Smooth muscle cell (in vitro differentiated cells): ENCODE data around the gene ACOX1. TPM values are rescaled to one million over a fixed set of nuclear protein-coding genes. Genes with fewer than 3 reads are reported as not detected.

Experiments
- DNase-seq: peaks from one replicate; lab custom pipeline; 2025; ENCODE audit not compliant: unreplicated experiment; lab: John Stamatoyannopoulos, UW
- H2AFZ ChIP-seq: fragments of 200-600 bp; sonication (generic); 2 replicates; pipeline ENCODE4 v1.6.0; 2016; ENCODE audit warnings: antibody characterized with exemption, low read depth, mild to moderate bottlenecking
- H3F3A ChIP-seq: fragments of 200-600 bp; sonication (generic); 2 replicates; pipeline ENCODE4 v1.6.0; 2017; ENCODE audit warnings: antibody characterized with exemption, low read depth
- H3K27ac ChIP-seq: fragments of 200-600 bp; sonication (generic); 2 replicates; pipeline ENCODE4 v1.5.1; 2016; ENCODE audit warnings: low read depth, mild to moderate bottlenecking
- H3K27me3 ChIP-seq: fragments of 200-600 bp; sonication (generic); 2 replicates; pipeline ENCODE4 v1.6.1; 2016; ENCODE audit warnings: low read depth, mild to moderate bottlenecking
- H3K36me3 ChIP-seq: fragments of 200-600 bp; sonication (generic); 2 replicates; pipeline ENCODE4 v1.5.1; 2016; ENCODE audit warnings: low read depth
- H3K4me1 ChIP-seq: fragments of 200-600 bp; sonication (generic); 2 replicates; pipeline ENCODE4 v1.5.1; 2016; ENCODE audit warnings: low read depth
- H3K4me2 ChIP-seq: fragments of 200-600 bp; sonication (generic); 2 replicates; pipeline ENCODE4 v1.6.0; 2016; ENCODE audit warnings: mild to moderate bottlenecking
- H3K4me3 ChIP-seq: fragments of 200-600 bp; sonication (generic); 2 replicates; pipeline ENCODE4 v1.5.1; 2016; ENCODE audit warnings: mild to moderate bottlenecking
- H3K79me2 ChIP-seq: fragments of 200-600 bp; sonication (generic); 2 replicates; pipeline ENCODE4 v1.6.0; 2016; ENCODE audit warnings: low read depth, mild to moderate bottlenecking
- H3K9ac ChIP-seq: fragments of 200-600 bp; sonication (generic); 2 replicates; pipeline ENCODE4 v1.6.0; 2016; ENCODE audit warnings: low read depth
- H3K9me3 ChIP-seq: fragments of 200-600 bp; sonication (generic); replicated peaks from 2 replicates; pipeline ENCODE4 v1.5.1; 2016; ENCODE audit warnings: low read depth
- H4K20me1 ChIP-seq: fragments of 200-600 bp; sonication (generic); 2 replicates; pipeline ENCODE4 v1.6.0; 2016; ENCODE audit warnings: low read depth
- WGBS: methylation state at CpG from one replicate; pipeline ENCODE4 v1.1.7; 2016; ENCODE audit warnings: low lambda C conversion rate; 5-methylcytosine and 5-hydroxymethylcytosine counted together
- polyA plus RNA-seq: library from polyadenylated mRNA; unstranded; fragments of >200 nt; fragmentation: Nextera tagmentation; extraction: Ambion mirVana; gene quantifications from 2 replicates; pipeline ENCODE4 v1.2.1, GENCODE V29; 2016
- total RNA-seq: library from RNA; depleted of rRNA; stranded (reverse); fragments of >200 nt; gene quantifications from 2 replicates; pipeline ENCODE4 v1.2.3, GENCODE V29; 2014
- TF ChIP-seq, protein P1 (sequence below): fragments of 200-600 bp; sonication (generic); IDR thresholded peaks from 2 replicates; pipeline ENCODE4 v1.5.1; 2017; ENCODE audit warnings: borderline replicate concordance, mild to moderate bottlenecking, antibody characterized with exemption; ENCODE audit not compliant: insufficient read depth, poor library complexity, severe bottlenecking

The ACOX1 gene
- total and polyA plus RNA-seq, 2 experiments from 2014 or later: 25.9 to 35.3 TPM

DNA sequence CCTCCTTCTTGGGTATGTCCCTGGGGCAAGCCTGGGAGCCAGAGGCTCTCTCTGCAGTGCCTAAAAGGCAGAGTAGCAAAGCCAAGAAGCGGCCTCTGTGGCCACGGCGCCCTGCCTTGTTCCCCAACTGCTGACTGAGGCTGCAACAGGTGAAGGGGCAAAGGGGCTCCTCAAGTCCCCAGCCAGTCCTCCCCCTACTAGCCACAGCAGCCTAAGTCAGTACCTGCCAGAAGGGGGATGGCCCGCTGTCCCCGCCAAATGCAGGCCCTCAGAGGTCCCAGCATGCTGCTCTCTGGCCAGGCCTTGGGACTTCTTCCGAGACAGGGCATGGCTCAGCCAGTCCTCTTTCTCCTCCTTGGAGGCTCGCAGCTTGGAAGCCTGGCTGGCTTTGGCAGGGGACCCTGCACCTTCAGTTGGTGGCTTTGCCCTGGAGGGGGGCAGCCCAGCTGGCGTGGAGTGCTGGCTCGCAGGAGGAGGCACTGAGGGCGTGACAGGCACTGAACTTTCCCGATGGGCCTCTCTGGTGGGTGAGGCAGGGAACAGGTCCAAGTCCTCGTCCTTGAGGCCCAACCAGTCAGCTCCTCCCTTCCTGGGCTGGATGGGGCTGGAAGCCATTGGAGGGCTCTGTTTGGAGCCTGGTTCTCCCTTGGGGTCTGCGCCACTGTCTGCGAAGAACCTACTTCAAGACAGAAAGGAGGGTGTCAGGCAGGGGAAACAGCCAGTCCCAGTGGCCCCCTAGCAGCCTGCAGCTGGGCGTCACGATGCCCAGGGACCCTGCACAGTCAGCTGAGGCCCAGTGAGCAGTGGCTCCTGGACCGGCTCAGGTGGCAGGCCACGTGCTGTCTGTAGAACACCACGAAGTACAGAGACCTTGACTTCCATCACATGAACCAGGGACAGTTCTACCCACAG, 55.7 kb downstream of the ACOX1 start:
- H2AFZ ChIP-seq: no peak overlapping the region
- WGBS: 97% methylated on average over 19 of the region's 19 CpGs
- H3K9me3 ChIP-seq: no peaks in the 10 kb centered on the region
- H3K4me2 ChIP-seq: no peak overlapping the region
- no peak overlapping the region for H3K27ac ChIP-seq
- TF ChIP-seq, protein P1, sequence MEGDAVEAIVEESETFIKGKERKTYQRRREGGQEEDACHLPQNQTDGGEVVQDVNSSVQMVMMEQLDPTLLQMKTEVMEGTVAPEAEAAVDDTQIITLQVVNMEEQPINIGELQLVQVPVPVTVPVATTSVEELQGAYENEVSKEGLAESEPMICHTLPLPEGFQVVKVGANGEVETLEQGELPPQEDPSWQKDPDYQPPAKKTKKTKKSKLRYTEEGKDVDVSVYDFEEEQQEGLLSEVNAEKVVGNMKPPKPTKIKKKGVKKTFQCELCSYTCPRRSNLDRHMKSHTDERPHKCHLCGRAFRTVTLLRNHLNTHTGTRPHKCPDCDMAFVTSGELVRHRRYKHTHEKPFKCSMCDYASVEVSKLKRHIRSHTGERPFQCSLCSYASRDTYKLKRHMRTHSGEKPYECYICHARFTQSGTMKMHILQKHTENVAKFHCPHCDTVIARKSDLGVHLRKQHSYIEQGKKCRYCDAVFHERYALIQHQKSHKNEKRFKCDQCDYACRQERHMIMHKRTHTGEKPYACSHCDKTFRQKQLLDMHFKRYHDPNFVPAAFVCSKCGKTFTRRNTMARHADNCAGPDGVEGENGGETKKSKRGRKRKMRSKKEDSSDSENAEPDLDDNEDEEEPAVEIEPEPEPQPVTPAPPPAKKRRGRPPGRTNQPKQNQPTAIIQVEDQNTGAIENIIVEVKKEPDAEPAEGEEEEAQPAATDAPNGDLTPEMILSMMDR: no peak
- H3K27me3 ChIP-seq: no peaks in the 10 kb centered on the region
- H4K20me1 ChIP-seq: no peaks in the 10 kb centered on the region
- no peak for DNase-seq
- H3K4me3 ChIP-seq: no peak overlapping the region
- no peaks in the 10 kb centered on the region for H3K4me1 ChIP-seq
- H3K36me3 ChIP-seq: no peaks in the 10 kb centered on the region
- no peaks in the 10 kb centered on the region for H3F3A ChIP-seq
- H3K9ac ChIP-seq: no peak overlapping the region
- H3K79me2 ChIP-seq: no peaks in the 10 kb centered on the region

GRCh38 chr17:75922173-75922961, 56.6 kb downstream of the ACOX1 start:
- no peaks in the 10 kb centered on the region for H3K4me1 ChIP-seq
- H2AFZ ChIP-seq: no peak overlapping the region
- no peaks in the 10 kb centered on the region for H3K9me3 ChIP-seq
- H3F3A ChIP-seq: no peaks in the 10 kb centered on the region
- no peak overlapping the region for H3K4me2 ChIP-seq
- no peak for DNase-seq
- TF ChIP-seq, protein P1: no peak
- no peak overlapping the region for H3K4me3 ChIP-seq
- H3K27me3 ChIP-seq: no peaks in the 10 kb centered on the region
- no peak overlapping the region for H3K9ac ChIP-seq
- no peak overlapping the region for H3K27ac ChIP-seq
- WGBS: 94% methylated on average over 18 of the region's 18 CpGs
- H4K20me1 ChIP-seq: no peaks in the 10 kb centered on the region
- no peaks in the 10 kb centered on the region for H3K36me3 ChIP-seq
- H3K79me2 ChIP-seq: no peaks in the 10 kb centered on the region

DNA sequence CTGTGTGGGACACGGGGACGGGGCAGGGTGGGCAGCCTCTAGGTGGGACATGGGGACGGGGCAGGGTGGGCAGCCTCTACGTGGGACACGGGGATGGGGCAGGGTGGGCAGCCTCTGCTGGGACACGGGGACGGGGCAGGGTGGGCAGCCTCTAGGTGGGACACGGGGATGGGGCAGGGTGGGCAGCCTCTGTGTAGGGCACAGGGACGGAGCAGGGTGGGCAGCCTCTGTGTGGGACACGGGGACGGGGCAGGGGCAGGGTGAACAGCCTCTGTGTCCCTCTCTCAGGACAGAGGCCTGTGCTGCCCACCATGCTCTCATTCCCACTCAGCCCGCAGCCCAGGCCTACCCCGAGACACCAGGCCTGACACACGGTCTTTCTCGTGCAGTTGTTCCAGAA, 57.4 kb downstream of the ACOX1 start:
- no peak for DNase-seq
- Histone ChIP-seq H3F3A (no peaks in the 10 kb centered on the region), H3K9ac (no peak overlapping the region), H2AFZ (no peak overlapping the region), H3K9me3 (no peaks in the 10 kb centered on the region), H3K27me3 (no peaks in the 10 kb centered on the region), H3K27ac (no peak overlapping the region), H4K20me1 (no peaks in the 10 kb centered on the region), H3K4me3 (no peak overlapping the region), H3K79me2 (no peaks in the 10 kb centered on the region), H3K4me1 (no peaks in the 10 kb centered on the region), H3K4me2 (no peak overlapping the region), H3K36me3 (no peaks in the 10 kb centered on the region)
- TF ChIP-seq, protein P1: no peak
- 86% methylated on average over 9 of the region's 15 CpGs for WGBS
